ENCODE results near the gene GRIPAP1. TPM values are rescaled to one million over a fixed set of nuclear protein-coding genes. Genes with fewer than 3 reads are reported as not detected.

GRIPAP1 gene
- total and polyA plus RNA-seq, 2 donors: 19.5 to 37.0 TPM

DNA sequence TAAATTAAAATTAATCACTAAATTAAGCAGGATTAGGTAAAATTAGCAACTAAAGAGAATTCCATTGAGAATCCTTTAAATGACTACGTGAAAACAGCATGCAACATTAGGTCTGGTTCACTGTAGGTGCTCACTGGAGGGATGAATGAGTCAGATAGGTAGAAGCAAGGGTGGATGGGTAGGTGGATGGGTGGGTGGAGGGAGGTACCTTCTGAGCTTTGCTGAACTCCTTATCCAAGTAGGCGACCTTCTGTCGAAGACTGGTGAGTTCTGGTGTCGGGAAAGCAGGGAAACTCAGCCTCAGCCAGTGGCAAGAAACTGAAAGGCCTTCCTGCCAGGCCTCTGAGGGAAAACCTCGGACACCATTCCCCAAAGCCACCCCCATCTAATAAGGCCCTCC is 3.0 kb downstream of the GRIPAP1 start:
- H3K4me1 ChIP-seq (ENCODE audit: control insufficient read depth in 2 of 2, insufficient read depth in 2 of 2, low read length in 2 of 2): peaks cover 3 to 8% of the 10 kb centered on the region in 2 donors
- WGBS: 98% methylated on average over 5 of the region's 5 CpGs
- no peak overlapping the region for H3K27ac ChIP-seq (ENCODE audit: low read depth in 1 of 2, low read length in 1 of 2)
- DNase-seq (ENCODE audit: low read depth in 6 of 9, low spot score in 9 of 9): no peak
- H3K4me3 ChIP-seq (ENCODE audit: low read length in 2 of 2): no peak overlapping the region
- H3K36me3 ChIP-seq (ENCODE audit: control insufficient read depth in 2 of 2, insufficient read depth in 2 of 2, low read length in 1 of 2): peaks cover 18 to 20% of the 10 kb centered on the region in 2 donors
- H3K9me3 ChIP-seq (ENCODE audit: control insufficient read depth in 2 of 2, insufficient read depth in 1 of 2, low read length in 1 of 2): no peaks in the 10 kb centered on the region
- no peaks in the 10 kb centered on the region for H3K27me3 ChIP-seq (ENCODE audit: control insufficient read depth in 2 of 2, insufficient read depth in 1 of 2, low read length in 1 of 2)

DNA sequence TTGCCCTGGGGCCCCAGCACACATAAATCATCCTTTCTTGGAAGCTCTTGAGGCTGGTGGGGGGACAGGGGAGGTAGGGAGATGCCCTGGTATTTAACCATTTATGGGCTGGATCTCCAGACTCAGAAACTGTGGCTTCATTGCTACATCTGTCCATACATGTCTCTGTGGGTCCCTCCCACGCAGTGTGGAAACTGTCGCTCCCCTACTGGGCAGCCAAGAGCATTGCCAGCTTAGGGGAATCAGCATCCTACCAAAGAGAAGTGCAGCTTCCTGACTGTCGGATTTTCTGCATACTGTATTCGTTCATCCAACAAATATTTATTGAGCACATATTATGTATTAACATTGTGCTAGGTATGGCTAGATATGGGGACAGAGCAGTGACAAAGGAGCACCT is 3.7 kb downstream of the GRIPAP1 start:
- Histone ChIP-seq H3K27me3 (ENCODE audit: control insufficient read depth in 2 of 2, insufficient read depth in 1 of 2, low read length in 1 of 2) (no peaks in the 10 kb centered on the region), H3K4me1 (ENCODE audit: control insufficient read depth in 2 of 2, insufficient read depth in 2 of 2, low read length in 2 of 2) (peaks cover 3 to 8% of the 10 kb centered on the region in 2 donors), H3K9me3 (ENCODE audit: control insufficient read depth in 2 of 2, insufficient read depth in 1 of 2, low read length in 1 of 2) (no peaks in the 10 kb centered on the region), H3K4me3 (ENCODE audit: low read length in 2 of 2) (no peak overlapping the region), H3K27ac (ENCODE audit: low read depth in 1 of 2, low read length in 1 of 2) (no peak overlapping the region), H3K36me3 (ENCODE audit: control insufficient read depth in 2 of 2, insufficient read depth in 2 of 2, low read length in 1 of 2) (peaks cover 23% of the 10 kb centered on the region in 2 donors)
- WGBS: 97% methylated on average over 4 of the region's 4 CpGs
- DNase-seq (ENCODE audit: low read depth in 6 of 9, low spot score in 9 of 9): no peak

GRCh38 chrX:48997865-48998264 is 4.2 kb downstream of the GRIPAP1 start:
- H3K36me3 ChIP-seq (ENCODE audit: control insufficient read depth in 2 of 2, insufficient read depth in 2 of 2, low read length in 1 of 2): peaks cover 23 to 28% of the 10 kb centered on the region in 2 donors
- no peaks in the 10 kb centered on the region for H3K27me3 ChIP-seq (ENCODE audit: control insufficient read depth in 2 of 2, insufficient read depth in 1 of 2, low read length in 1 of 2)
- H3K4me1 ChIP-seq (ENCODE audit: control insufficient read depth in 2 of 2, insufficient read depth in 2 of 2, low read length in 2 of 2): peaks cover 3 to 8% of the 10 kb centered on the region in 2 donors
- H3K4me3 ChIP-seq (ENCODE audit: low read length in 2 of 2): no peak overlapping the region
- H3K27ac ChIP-seq (ENCODE audit: low read depth in 1 of 2, low read length in 1 of 2): no peak overlapping the region
- H3K9me3 ChIP-seq (ENCODE audit: control insufficient read depth in 2 of 2, insufficient read depth in 1 of 2, low read length in 1 of 2): no peaks in the 10 kb centered on the region
- 100% methylated on average over 1 of the region's 1 CpG for WGBS
- DNase-seq (ENCODE audit: low read depth in 6 of 9, low spot score in 9 of 9): no peak

GRCh38 chrX:48997455-48997854 is 4.6 kb downstream of the GRIPAP1 start:
- peaks cover 24 to 28% of the 10 kb centered on the region in 2 donors for H3K36me3 ChIP-seq (ENCODE audit: control insufficient read depth in 2 of 2, insufficient read depth in 2 of 2, low read length in 1 of 2)
- no peaks in the 10 kb centered on the region for H3K9me3 ChIP-seq (ENCODE audit: control insufficient read depth in 2 of 2, insufficient read depth in 1 of 2, low read length in 1 of 2)
- H3K4me1 ChIP-seq (ENCODE audit: control insufficient read depth in 2 of 2, insufficient read depth in 2 of 2, low read length in 2 of 2): peaks cover 3 to 8% of the 10 kb centered on the region in 2 donors
- no peaks in the 10 kb centered on the region for H3K27me3 ChIP-seq (ENCODE audit: control insufficient read depth in 2 of 2, insufficient read depth in 1 of 2, low read length in 1 of 2)
- WGBS: over 99% methylated on average over 3 of the region's 3 CpGs
- DNase-seq (ENCODE audit: low read depth in 6 of 9, low spot score in 9 of 9): no peak
- H3K4me3 ChIP-seq (ENCODE audit: low read length in 2 of 2): no peak overlapping the region
- H3K27ac ChIP-seq (ENCODE audit: low read depth in 1 of 2, low read length in 1 of 2): no peak overlapping the region

DNA sequence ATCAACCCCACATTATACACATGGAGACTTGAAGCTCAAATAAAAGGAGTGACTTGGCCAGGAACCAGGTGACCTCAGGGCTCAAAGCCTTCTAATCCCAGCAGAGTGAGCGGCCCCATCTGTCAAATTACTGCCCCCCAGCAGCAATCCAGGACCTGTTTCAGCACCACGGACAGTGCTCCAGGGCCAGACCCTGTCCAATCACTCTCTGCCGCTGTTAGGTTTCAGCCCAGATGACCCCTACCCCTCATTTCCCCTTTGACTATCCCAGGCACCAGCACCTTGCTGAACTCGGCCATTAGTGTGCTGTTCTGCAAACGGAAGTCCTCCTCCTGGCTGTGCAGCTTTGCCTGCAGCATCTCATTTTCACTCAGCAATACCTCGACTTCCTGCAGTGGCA is 5.1 kb downstream of the GRIPAP1 start:
- 97% methylated on average over 6 of the region's 6 CpGs for WGBS
- H3K4me3 ChIP-seq (ENCODE audit: low read length in 2 of 2): no peak overlapping the region

GRCh38 chrX:48992341-48992740 is 9.7 kb downstream of the GRIPAP1 start:
- Histone ChIP-seq H3K9me3 (ENCODE audit: control insufficient read depth in 2 of 2, insufficient read depth in 1 of 2, low read length in 1 of 2) (no peaks in the 10 kb centered on the region), H3K36me3 (ENCODE audit: control insufficient read depth in 2 of 2, insufficient read depth in 2 of 2, low read length in 1 of 2) (peaks cover 33 to 35% of the 10 kb centered on the region in 2 donors), H3K4me1 (ENCODE audit: control insufficient read depth in 2 of 2, insufficient read depth in 2 of 2, low read length in 2 of 2) (no peaks in the 10 kb centered on the region), H3K27me3 (ENCODE audit: control insufficient read depth in 2 of 2, insufficient read depth in 1 of 2, low read length in 1 of 2) (no peaks in the 10 kb centered on the region), H3K4me3 (ENCODE audit: low read length in 2 of 2) (no peak overlapping the region), H3K27ac (ENCODE audit: low read depth in 1 of 2, low read length in 1 of 2) (no peak overlapping the region)
- DNase-seq (ENCODE audit: low read depth in 6 of 9, low spot score in 9 of 9): no peak

More for the DNA sequence above, 5.1 kb downstream of the GRIPAP1 start:
- H3K36me3 ChIP-seq (ENCODE audit: control insufficient read depth in 2 of 2, insufficient read depth in 2 of 2, low read length in 1 of 2): peaks cover 28 to 29% of the 10 kb centered on the region in 2 donors
- peaks cover 3 to 8% of the 10 kb centered on the region in 2 donors for H3K4me1 ChIP-seq (ENCODE audit: control insufficient read depth in 2 of 2, insufficient read depth in 2 of 2, low read length in 2 of 2)
- no peak overlapping the region for H3K27ac ChIP-seq (ENCODE audit: low read depth in 1 of 2, low read length in 1 of 2)
- no peaks in the 10 kb centered on the region for H3K27me3 ChIP-seq (ENCODE audit: control insufficient read depth in 2 of 2, insufficient read depth in 1 of 2, low read length in 1 of 2)
- no peaks in the 10 kb centered on the region for H3K9me3 ChIP-seq (ENCODE audit: control insufficient read depth in 2 of 2, insufficient read depth in 1 of 2, low read length in 1 of 2)
- DNase-seq (ENCODE audit: low read depth in 6 of 9, low spot score in 9 of 9): peak in 1 of 9 donors; percentile 15

- Histone ChIP-seq H3K4me1 (ENCODE audit: control insufficient read depth in 2 of 2, insufficient read depth in 2 of 2, low read length in 2 of 2) (no peaks in the 10 kb centered on the region), H3K9me3 (ENCODE audit: control insufficient read depth in 2 of 2, insufficient read depth in 1 of 2, low read length in 1 of 2) (no peaks in the 10 kb centered on the region), H3K27ac (ENCODE audit: low read depth in 1 of 2, low read length in 1 of 2) (no peak overlapping the region), H3K27me3 (ENCODE audit: control insufficient read depth in 2 of 2, insufficient read depth in 1 of 2, low read length in 1 of 2) (no peaks in the 10 kb centered on the region), H3K4me3 (ENCODE audit: low read length in 2 of 2) (no peak overlapping the region), H3K36me3 (ENCODE audit: control insufficient read depth in 2 of 2, insufficient read depth in 2 of 2, low read length in 1 of 2) (peaks cover 25 to 34% of the 10 kb centered on the region in 2 donors)
- 100% methylated on average over 4 of the region's 4 CpGs for whole genome bisulfite sequencing
- DNase-seq (ENCODE audit: low read depth in 6 of 9, low spot score in 9 of 9): no peak
These were observed 12.6 kb downstream of the GRIPAP1 start for GRCh38 chrX:48989483-48989882.

DNA sequence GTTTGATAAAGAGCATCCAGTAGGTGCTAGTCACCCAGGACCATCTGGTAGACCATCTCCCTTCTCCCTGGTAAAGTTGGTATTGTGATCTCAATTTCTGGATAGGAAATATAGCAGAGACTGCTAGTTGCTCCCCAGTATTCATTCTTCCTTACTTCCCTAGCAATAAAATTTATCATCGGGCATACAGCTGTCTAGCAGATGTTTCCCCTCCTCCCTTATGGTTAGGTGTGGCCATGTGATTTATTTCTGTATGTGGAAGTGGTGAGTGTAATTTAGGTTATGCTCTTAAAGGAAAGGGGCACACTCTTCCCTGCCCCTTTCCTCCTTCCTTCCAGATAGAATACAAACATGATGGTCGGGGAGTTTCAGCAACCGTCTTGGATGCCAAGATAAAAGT is 18.2 kb downstream of the GRIPAP1 start:
- H3K27ac ChIP-seq (ENCODE audit: low read depth in 1 of 2, low read length in 1 of 2): no peak overlapping the region
- no peaks in the 10 kb centered on the region for H3K27me3 ChIP-seq (ENCODE audit: control insufficient read depth in 2 of 2, insufficient read depth in 1 of 2, low read length in 1 of 2)
- H3K36me3 ChIP-seq (ENCODE audit: control insufficient read depth in 2 of 2, insufficient read depth in 2 of 2, low read length in 1 of 2): peaks cover 40 to 48% of the 10 kb centered on the region in 2 donors
- WGBS: 75% methylated on average over 3 of the region's 3 CpGs
- no peaks in the 10 kb centered on the region for H3K4me1 ChIP-seq (ENCODE audit: control insufficient read depth in 2 of 2, insufficient read depth in 2 of 2, low read length in 2 of 2)
- H3K9me3 ChIP-seq (ENCODE audit: control insufficient read depth in 2 of 2, insufficient read depth in 1 of 2, low read length in 1 of 2): no peaks in the 10 kb centered on the region
- DNase-seq (ENCODE audit: low read depth in 6 of 9, low spot score in 9 of 9): no peak
- H3K4me3 ChIP-seq (ENCODE audit: low read length in 2 of 2): no peak overlapping the region

- Histone ChIP-seq H3K4me3 (ENCODE audit: low read length in 2 of 2) (no peak overlapping the region), H3K27ac (ENCODE audit: low read depth in 1 of 2, low read length in 1 of 2) (no peak overlapping the region), H3K36me3 (ENCODE audit: control insufficient read depth in 2 of 2, insufficient read depth in 2 of 2, low read length in 1 of 2) (peaks cover 37 to 46% of the 10 kb centered on the region in 2 donors), H3K4me1 (ENCODE audit: control insufficient read depth in 2 of 2, insufficient read depth in 2 of 2, low read length in 2 of 2) (no peaks in the 10 kb centered on the region), H3K27me3 (ENCODE audit: control insufficient read depth in 2 of 2, insufficient read depth in 1 of 2, low read length in 1 of 2) (no peaks in the 10 kb centered on the region), H3K9me3 (ENCODE audit: control insufficient read depth in 2 of 2, insufficient read depth in 1 of 2, low read length in 1 of 2) (no peaks in the 10 kb centered on the region)
- DNase-seq (ENCODE audit: low read depth in 6 of 9, low spot score in 9 of 9): no peak
- WGBS: 98% methylated on average over 17 of the region's 17 CpGs
These were observed 19.0 kb downstream of the GRIPAP1 start for GRCh38 chrX:48983081-48983480.

DNA sequence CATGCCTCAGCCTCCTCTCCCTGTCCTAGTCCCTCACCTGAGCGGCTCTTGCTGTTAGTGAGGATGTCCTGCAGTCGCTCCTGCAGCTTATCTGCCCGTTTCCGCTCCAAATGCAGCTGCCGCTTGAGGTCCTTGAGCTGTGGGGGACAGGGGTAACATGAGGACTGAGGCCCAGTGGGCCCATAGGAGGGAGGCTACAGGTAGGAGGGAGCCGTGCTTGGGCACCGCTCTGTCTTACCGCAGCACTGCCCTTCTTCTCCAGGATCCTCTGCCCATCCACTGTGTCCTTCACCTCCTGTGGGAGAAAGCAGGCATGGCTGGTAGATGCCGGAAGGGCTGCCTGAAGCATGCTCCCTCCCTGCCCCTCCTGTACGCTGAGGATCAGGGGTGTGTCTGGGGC is 20.9 kb downstream of the GRIPAP1 start:
- no peak overlapping the region for H3K4me3 ChIP-seq (ENCODE audit: low read length in 2 of 2)
- no peaks in the 10 kb centered on the region for H3K9me3 ChIP-seq (ENCODE audit: control insufficient read depth in 2 of 2, insufficient read depth in 1 of 2, low read length in 1 of 2)
- H3K36me3 ChIP-seq (ENCODE audit: control insufficient read depth in 2 of 2, insufficient read depth in 2 of 2, low read length in 1 of 2): peaks cover 48 to 49% of the 10 kb centered on the region in 2 donors
- H3K4me1 ChIP-seq (ENCODE audit: control insufficient read depth in 2 of 2, insufficient read depth in 2 of 2, low read length in 2 of 2): no peaks in the 10 kb centered on the region
- no peak overlapping the region for H3K27ac ChIP-seq (ENCODE audit: low read depth in 1 of 2, low read length in 1 of 2)
- no peaks in the 10 kb centered on the region for H3K27me3 ChIP-seq (ENCODE audit: control insufficient read depth in 2 of 2, insufficient read depth in 1 of 2, low read length in 1 of 2)
- DNase-seq (ENCODE audit: low read depth in 6 of 9, low spot score in 9 of 9): no peak
- 97% methylated on average over 10 of the region's 10 CpGs for WGBS
